ENCODE data around the gene CCSER2.

DNA sequence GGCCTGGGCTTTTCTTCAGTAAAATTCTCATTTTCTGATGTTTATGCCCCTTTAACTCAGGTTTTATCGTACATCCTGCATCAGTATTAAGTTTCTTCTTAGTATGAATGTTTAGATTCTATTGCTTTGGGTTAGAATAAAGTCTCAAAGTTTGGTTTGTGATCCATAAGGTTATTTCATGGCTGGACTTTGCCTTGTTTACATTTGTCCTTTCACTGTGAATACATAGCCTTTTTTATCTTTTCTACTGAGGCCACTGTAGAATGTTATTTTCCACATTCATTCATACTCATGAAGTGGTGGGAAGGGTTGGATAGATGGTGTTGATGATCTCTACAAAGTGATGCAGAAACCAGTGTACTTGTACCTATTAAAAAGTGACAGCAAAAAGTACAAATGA, 59.8 kb downstream of the CCSER2 start:
- TF ChIP-seq CTCF (IDR thresholded peaks at IDR 0.05) (no peak), POLR2A (IDR thresholded peaks at IDR 0.05) (no peak)

Data from right lobe of liver (tissue), 4 donors.